Mesendoderm (in vitro differentiated cells): ENCODE data around the gene C11orf86. TPM values are rescaled to one million over a fixed set of nuclear protein-coding genes. Genes with fewer than 3 reads are reported as not detected.
A peak's percentile ranks its signal among the peaks of the same experiment; 100 is the strongest.

Experiments used
- DNase-seq: peaks from one replicate; pipeline ENCODE4 v3.0.0; 2013
- H2AK5ac ChIP-seq: 2 replicates; pipeline ENCODE4 v1.6.1; 2013; ENCODE audit warnings: low read length, inconsistent platforms
- H2BK120ac ChIP-seq: 2 replicates; pipeline ENCODE4 v1.6.1; 2013; ENCODE audit warnings: low read depth, mild to moderate bottlenecking, low read length, moderate library complexity, mixed read lengths
- H2BK15ac ChIP-seq: replicated peaks from 2 replicates; pipeline ENCODE4 v1.6.1; 2013; ENCODE audit warnings: low read depth, mild to moderate bottlenecking, moderate library complexity
- H2BK5ac ChIP-seq: 2 replicates; pipeline ENCODE4 v1.6.1; 2013; ENCODE audit warnings: low read length, inconsistent platforms
- H3K18ac ChIP-seq: 2 replicates; pipeline ENCODE4 v1.6.1; 2013; ENCODE audit warnings: mild to moderate bottlenecking, low read length, mixed read lengths
- H3K23ac ChIP-seq: one replicate; pipeline ENCODE4 v1.6.1; 2013; ENCODE audit warnings: low read length
- H3K27ac ChIP-seq: 2 replicates; pipeline ENCODE4 v1.5.1; 2013; ENCODE audit warnings: low read depth, mild to moderate bottlenecking, inconsistent platforms, low read length, moderate library complexity
- H3K27me3 ChIP-seq: 2 replicates; pipeline ENCODE4 v1.6.1; 2013; ENCODE audit warnings: low read length, control low read depth, mild to moderate bottlenecking, inconsistent platforms; ENCODE audit not compliant: insufficient read depth, poor library complexity
- H3K36me3 ChIP-seq: 2 replicates; pipeline ENCODE4 v1.6.1; 2013; ENCODE audit warnings: low read length, inconsistent platforms; ENCODE audit not compliant: control insufficient read depth, insufficient read depth
- H3K4ac ChIP-seq: one replicate; pipeline ENCODE4 v1.6.1; 2013; ENCODE audit warnings: low read depth, mild to moderate bottlenecking, low read length, moderate library complexity
- H3K4me1 ChIP-seq: 2 replicates; pipeline ENCODE4 v1.6.1; 2013; ENCODE audit warnings: low read depth, low read length, inconsistent platforms; ENCODE audit not compliant: control insufficient read depth
- H3K4me2 ChIP-seq: 2 replicates; pipeline ENCODE4 v1.6.1; 2013; ENCODE audit warnings: low read length
- H3K4me3 ChIP-seq: 2 replicates; pipeline ENCODE4 v1.5.1; 2013; ENCODE audit warnings: mild to moderate bottlenecking, low read length
- H3K56ac ChIP-seq: one replicate; pipeline ENCODE4 v1.6.1; 2013; ENCODE audit warnings: low read length
- H3K79me1 ChIP-seq: 2 replicates; pipeline ENCODE4 v1.6.1; 2013; ENCODE audit warnings: low read length, inconsistent platforms
- H3K79me2 ChIP-seq: 2 replicates; pipeline ENCODE4 v1.6.1; 2013; ENCODE audit warnings: mild to moderate bottlenecking, low read length; ENCODE audit not compliant: control insufficient read depth, insufficient read depth
- H3K9ac ChIP-seq: 2 replicates; pipeline ENCODE4 v1.6.1; 2013; ENCODE audit warnings: low read length, inconsistent platforms
- H4K5ac ChIP-seq: one replicate; pipeline ENCODE4 v1.6.1; 2013; ENCODE audit warnings: low read length
- H4K8ac ChIP-seq: one replicate; pipeline ENCODE4 v1.6.1; 2013; ENCODE audit warnings: low read depth, mild to moderate bottlenecking, control low read depth, low read length, moderate library complexity
- WGBS: extraction: QIAGEN DNeasy Blood & Tissue Kit; methylation state at CpG from one replicate; pipeline ENCODE4 v1.1.7; 2013; ENCODE audit warnings: low lambda C conversion rate, missing lambda C conversion rate; ENCODE audit not compliant: insufficient coverage; ENCODE audit errors: extremely low coverage; 5-methylcytosine and 5-hydroxymethylcytosine counted together
- polyA plus RNA-seq, 2 experiments: library from polyadenylated mRNA; stranded (reverse); fragments of 200-250 nt; gene quantifications; one replicate each; pipeline ENCODE4 v1.2.3, GENCODE V29; 2013

C11orf86 gene
- 0.10 TPM for polyA plus RNA-seq (2013, experiment 1 of 2)
- 0.10 TPM for polyA plus RNA-seq (2013, experiment 2 of 2)

- Histone ChIP-seq H3K56ac (peak within 1 kb of the TSS; percentile 25), H2BK15ac (no peak within 1 kb of the TSS), H3K9ac (no peak within 1 kb of the TSS), H3K18ac (no peak within 1 kb of the TSS), H3K27ac (no peak within 1 kb of the TSS), H4K5ac (no peak within 1 kb of the TSS), H2BK120ac (no peak within 1 kb of the TSS), H3K79me2 (no peaks in the 10 kb centered on the region), H3K4me2 (no peak within 1 kb of the TSS), H3K23ac (no peak within 1 kb of the TSS), H4K8ac (no peak within 1 kb of the TSS), H3K4ac (no peak within 1 kb of the TSS), H3K4me3 (no peak within 1 kb of the TSS), H3K27me3 (no peaks in the 10 kb centered on the region), H2AK5ac (no peak within 1 kb of the TSS), H3K36me3 (no peaks in the 10 kb centered on the region), H2BK5ac (no peak within 1 kb of the TSS), H3K79me1 (no peaks in the 10 kb centered on the region), H3K4me1 (no peaks in the 10 kb centered on the region)
- WGBS: no CpG with 5 or more reads among the region's 10 CpGs
- DNase-seq: peak; percentile 69
These were observed at the start of gene C11orf86 for GRCh38 chr11:66974724-66975404. C11orf86 (plus strand) TSS chr11:66975304; CDS start chr11:66975363, 59 bp downstream.

DNA sequence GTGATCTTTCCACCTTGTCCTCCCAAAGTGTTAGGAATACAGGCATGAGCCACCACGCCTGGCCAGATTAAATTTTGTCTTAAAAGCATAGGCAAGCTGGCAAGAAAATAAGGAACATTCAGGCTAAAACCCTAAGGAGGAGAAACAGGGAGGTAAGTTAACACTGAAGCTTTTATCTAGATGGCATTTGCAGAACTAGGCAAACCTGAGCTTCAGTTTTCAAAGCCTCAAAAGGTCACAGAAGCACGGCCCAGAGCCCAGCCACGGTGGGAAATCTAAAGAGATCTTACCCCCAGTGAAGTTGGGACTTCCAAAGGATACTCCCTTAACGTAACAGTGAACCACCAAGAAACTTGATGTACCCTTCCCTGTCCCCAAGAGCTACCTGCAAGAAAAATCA lies 45.4 kb upstream of the C11orf86 start:
- no peak overlapping the region for H2BK5ac ChIP-seq
- no peak overlapping the region for H3K56ac ChIP-seq
- no peak overlapping the region for H2BK120ac ChIP-seq
- no peak overlapping the region for H3K4me2 ChIP-seq
- no peak overlapping the region for H3K4ac ChIP-seq
- H3K4me3 ChIP-seq: no peak overlapping the region
- no peak overlapping the region for H3K9ac ChIP-seq
- H2BK15ac ChIP-seq: no peak overlapping the region
- no peak for DNase-seq
- no peaks in the 10 kb centered on the region for H3K4me1 ChIP-seq
- H3K79me1 ChIP-seq: no peaks in the 10 kb centered on the region
- H4K8ac ChIP-seq: no peak overlapping the region
- H3K27ac ChIP-seq: no peak overlapping the region
- H3K79me2 ChIP-seq: no peaks in the 10 kb centered on the region
- no peak overlapping the region for H3K23ac ChIP-seq
- WGBS: no CpG with 5 or more reads among the region's 4 CpGs
- no peaks in the 10 kb centered on the region for H3K36me3 ChIP-seq
- H4K5ac ChIP-seq: no peak overlapping the region
- H2AK5ac ChIP-seq: no peak overlapping the region
- H3K18ac ChIP-seq: no peak overlapping the region
- no peaks in the 10 kb centered on the region for H3K27me3 ChIP-seq

DNA sequence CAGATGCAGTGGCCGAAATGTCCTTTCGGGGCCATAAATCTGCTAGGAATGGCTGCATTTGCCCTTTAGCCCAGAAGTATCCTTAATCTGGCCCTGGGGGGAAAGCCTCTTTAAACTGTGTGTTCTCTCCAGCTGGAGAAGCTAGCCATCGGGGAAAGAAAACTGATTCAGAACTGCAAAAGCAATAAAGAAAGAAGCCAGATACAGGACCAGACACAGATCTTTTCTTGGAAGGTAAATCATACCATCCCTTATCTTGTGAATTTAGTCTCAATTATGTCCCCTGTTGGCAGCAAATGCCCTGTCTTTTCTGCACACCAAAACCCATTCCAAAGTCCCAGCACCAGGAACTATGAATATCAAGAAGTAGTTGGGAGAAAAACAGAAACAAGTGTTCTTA lies 42.6 kb upstream of the C11orf86 start:
- DNase-seq: no peak
- WGBS: no CpG with 5 or more reads among the region's 3 CpGs
- H3K4me2 ChIP-seq: no peak overlapping the region
- no peak overlapping the region for H3K9ac ChIP-seq
- no peaks in the 10 kb centered on the region for H3K4me1 ChIP-seq
- H3K4ac ChIP-seq: no peak overlapping the region
- no peaks in the 10 kb centered on the region for H3K27me3 ChIP-seq
- no peak overlapping the region for H3K23ac ChIP-seq
- H3K79me1 ChIP-seq: no peaks in the 10 kb centered on the region
- no peak overlapping the region for H3K4me3 ChIP-seq
- H3K36me3 ChIP-seq: no peaks in the 10 kb centered on the region
- H2BK120ac ChIP-seq: no peak overlapping the region
- H4K8ac ChIP-seq: no peak overlapping the region
- no peak overlapping the region for H3K27ac ChIP-seq
- no peak overlapping the region for H3K56ac ChIP-seq
- H2AK5ac ChIP-seq: no peak overlapping the region
- H4K5ac ChIP-seq: no peak overlapping the region
- no peaks in the 10 kb centered on the region for H3K79me2 ChIP-seq
- H3K18ac ChIP-seq: no peak overlapping the region
- no peak overlapping the region for H2BK5ac ChIP-seq
- H2BK15ac ChIP-seq: no peak overlapping the region

- WGBS: no CpG with 5 or more reads among the region's 3 CpGs
- no peak overlapping the region for H4K8ac ChIP-seq
- H3K27ac ChIP-seq: no peak overlapping the region
- H2BK5ac ChIP-seq: no peak overlapping the region
- H3K4me1 ChIP-seq: no peaks in the 10 kb centered on the region
- H3K9ac ChIP-seq: no peak overlapping the region
- no peak overlapping the region for H2BK15ac ChIP-seq
- no peak overlapping the region for H2BK120ac ChIP-seq
- no peak overlapping the region for H3K4me2 ChIP-seq
- H3K18ac ChIP-seq: no peak overlapping the region
- peak; percentile 31 for DNase-seq
- no peaks in the 10 kb centered on the region for H3K27me3 ChIP-seq
- no peaks in the 10 kb centered on the region for H3K79me2 ChIP-seq
- no peak overlapping the region for H3K4ac ChIP-seq
- H3K56ac ChIP-seq: no peak overlapping the region
- H4K5ac ChIP-seq: no peak overlapping the region
- H3K79me1 ChIP-seq: no peaks in the 10 kb centered on the region
- no peak overlapping the region for H3K23ac ChIP-seq
- no peak overlapping the region for H2AK5ac ChIP-seq
- no peak overlapping the region for H3K4me3 ChIP-seq
- no peaks in the 10 kb centered on the region for H3K36me3 ChIP-seq
These were observed 41.6 kb upstream of the C11orf86 start for GRCh38 chr11:66933531-66933930.

DNA sequence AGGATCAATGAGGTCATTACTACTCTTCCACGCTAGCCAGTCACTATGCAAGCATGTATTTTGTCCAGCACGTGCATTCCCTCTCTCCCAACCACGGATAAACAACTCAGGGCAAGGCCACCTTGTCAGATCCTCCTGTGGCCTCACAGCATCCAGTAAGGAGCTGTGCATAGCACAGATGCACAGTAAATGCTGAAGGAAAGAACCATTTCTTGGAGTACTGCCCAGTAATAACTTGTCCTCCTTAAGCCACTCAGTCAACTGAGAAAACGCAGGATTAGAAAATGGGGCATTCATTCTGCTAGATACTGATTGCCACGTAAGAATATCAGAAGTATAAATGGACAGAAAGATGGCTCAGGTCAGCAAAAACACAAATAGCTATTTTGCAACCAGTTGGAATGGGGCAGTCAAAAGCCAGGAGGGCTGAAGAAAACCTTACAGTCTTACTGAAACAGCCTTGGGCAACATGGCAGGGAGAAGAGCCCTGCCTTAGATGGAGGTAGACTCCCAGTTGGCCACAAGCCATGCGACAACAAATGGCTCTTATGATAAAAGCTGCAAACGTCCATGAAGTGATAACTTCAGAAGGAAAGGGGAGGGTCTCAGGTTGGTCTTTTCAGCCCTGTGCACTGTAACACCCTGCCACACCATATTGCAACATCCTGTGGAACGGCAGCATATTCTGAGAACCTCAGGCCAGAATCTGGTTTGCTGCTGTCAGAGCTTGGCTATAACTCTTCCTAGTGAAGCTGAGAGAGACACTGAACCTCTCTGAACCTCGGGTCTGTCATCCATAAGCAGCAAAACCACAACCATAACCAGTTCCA lies 39.9 kb upstream of the C11orf86 start:
- no peak overlapping the region for H4K8ac ChIP-seq
- no peak overlapping the region for H3K23ac ChIP-seq
- H2BK120ac ChIP-seq: no peak overlapping the region
- no peaks in the 10 kb centered on the region for H3K27me3 ChIP-seq
- no peaks in the 10 kb centered on the region for H3K79me1 ChIP-seq
- no peaks in the 10 kb centered on the region for H3K36me3 ChIP-seq
- no peak overlapping the region for H3K18ac ChIP-seq
- H2BK15ac ChIP-seq: no peak overlapping the region
- no peaks in the 10 kb centered on the region for H3K4me1 ChIP-seq
- no peak overlapping the region for H3K9ac ChIP-seq
- H3K27ac ChIP-seq: no peak overlapping the region
- H3K56ac ChIP-seq: no peak overlapping the region
- no peak overlapping the region for H2BK5ac ChIP-seq
- H3K4ac ChIP-seq: no peak overlapping the region
- no peak overlapping the region for H4K5ac ChIP-seq
- no peak overlapping the region for H2AK5ac ChIP-seq
- H3K4me3 ChIP-seq: no peak overlapping the region
- no peaks in the 10 kb centered on the region for H3K79me2 ChIP-seq
- no peak for DNase-seq
- no CpG with 5 or more reads among the region's 9 CpGs for WGBS
- H3K4me2 ChIP-seq: no peak overlapping the region
